ENCODE results near the gene CNDP1. TPM values are rescaled to one million over a fixed set of nuclear protein-coding genes. Genes with fewer than 3 reads are reported as not detected.

Gene CNDP1
- total RNA-seq, 1 donor from 2014 or later: 0.40 TPM

GRCh38 chr18:74546007-74546406, 11.7 kb downstream of the CNDP1 start:
- Mint-ChIP-seq H3K27ac (no peak overlapping the region), H3K9me3 (peaks cover 22% of the 10 kb centered on the region), H3K4me1 (peaks cover 25% of the 10 kb centered on the region), H3K4me3 (no peak overlapping the region), H3K36me3 (peaks cover 4% of the 10 kb centered on the region), H3K27me3 (ENCODE audit: low read depth) (peaks cover 2% of the 10 kb centered on the region)
- no peak for DNase-seq (ENCODE audit: low spot score in 2 of 2, unreplicated experiment in 2 of 2)
- no peak for TF ChIP-seq CTCF (IDR thresholded peaks at IDR 0.05; ENCODE audit: unreplicated experiment)

DNA sequence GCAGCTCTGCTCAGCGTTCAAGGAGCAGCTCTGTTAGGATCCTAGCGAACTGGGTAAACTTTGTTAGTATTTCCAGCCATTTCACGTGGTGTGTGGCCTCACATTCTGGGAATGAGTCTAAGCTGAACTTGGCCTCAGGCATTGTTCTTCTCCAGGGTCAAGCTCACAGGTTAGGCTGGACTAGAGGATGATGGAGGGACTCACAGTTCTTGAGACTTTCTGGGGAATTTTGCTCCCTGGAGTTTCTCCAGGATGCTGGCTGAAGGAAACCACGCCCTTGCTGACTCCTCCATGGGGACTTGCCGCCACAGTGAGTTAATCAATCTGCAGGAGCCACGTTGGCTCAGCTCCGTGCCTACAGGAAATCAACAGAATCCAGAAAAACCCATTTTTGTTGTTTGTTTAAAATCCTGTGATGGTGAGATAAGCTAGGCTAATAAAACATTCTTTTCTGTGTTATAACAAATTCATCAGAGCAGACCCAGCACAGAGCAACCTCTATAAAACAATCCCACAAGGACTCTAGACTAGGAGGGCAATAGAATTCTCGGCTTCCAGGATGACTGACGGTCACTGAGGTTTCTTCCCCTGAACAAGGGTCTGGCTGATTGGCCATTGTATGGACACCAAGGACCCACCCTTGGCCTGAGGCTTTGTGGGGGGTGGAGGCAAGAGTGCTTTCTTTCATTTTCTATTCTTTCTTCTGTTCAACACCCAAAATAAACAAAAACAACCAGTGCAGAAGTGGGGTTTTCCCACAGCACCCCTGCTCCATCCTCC, 12.6 kb downstream of the CNDP1 start:
- Mint-ChIP-seq H3K4me1 (peaks cover 18% of the 10 kb centered on the region), H3K27ac (peak overlapping the region; percentile 61), H3K27me3 (ENCODE audit: low read depth) (peaks cover 2% of the 10 kb centered on the region), H3K4me3 (no peak overlapping the region), H3K36me3 (peaks cover 4% of the 10 kb centered on the region), H3K9me3 (peaks cover 22% of the 10 kb centered on the region)
- TF ChIP-seq CTCF (IDR thresholded peaks at IDR 0.05; ENCODE audit: unreplicated experiment): no peak
- no peak for DNase-seq (ENCODE audit: low spot score in 2 of 2, unreplicated experiment in 2 of 2)

DNA sequence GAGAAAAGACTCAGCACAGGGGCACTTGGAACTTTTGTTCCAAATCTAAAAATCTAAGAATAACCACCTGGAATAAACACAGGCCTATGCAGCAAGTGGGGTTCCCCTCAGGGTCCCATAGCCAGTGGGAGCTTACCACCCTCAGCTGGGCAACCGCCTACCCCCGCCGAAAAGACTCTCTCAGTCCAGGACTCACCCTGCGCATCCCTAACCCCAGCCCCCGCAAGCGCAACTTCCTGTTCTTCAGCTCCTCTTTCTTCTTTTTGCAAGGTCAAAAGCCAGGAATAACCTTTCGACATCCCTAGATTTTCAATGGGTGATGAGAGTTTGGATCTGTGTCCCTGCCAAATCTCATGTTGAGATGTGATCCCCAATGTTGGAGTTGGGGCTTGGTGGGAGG, 13.6 kb downstream of the CNDP1 start:
- peaks cover 1% of the 10 kb centered on the region for H3K27me3 Mint-ChIP-seq (ENCODE audit: low read depth)
- H3K9me3 Mint-ChIP-seq: peaks cover 22% of the 10 kb centered on the region
- H3K36me3 Mint-ChIP-seq: peaks cover 4% of the 10 kb centered on the region
- DNase-seq (ENCODE audit: low spot score in 2 of 2, unreplicated experiment in 2 of 2): no peak
- no peak overlapping the region for H3K27ac Mint-ChIP-seq
- H3K4me1 Mint-ChIP-seq: peaks cover 9% of the 10 kb centered on the region
- no peak overlapping the region for H3K4me3 Mint-ChIP-seq
- no peak for TF ChIP-seq CTCF (IDR thresholded peaks at IDR 0.05; ENCODE audit: unreplicated experiment)

- peaks cover 22% of the 10 kb centered on the region for H3K9me3 Mint-ChIP-seq
- no peak overlapping the region for H3K4me3 Mint-ChIP-seq
- H3K36me3 Mint-ChIP-seq: peaks cover 4% of the 10 kb centered on the region
- DNase-seq (ENCODE audit: low spot score in 2 of 2, unreplicated experiment in 2 of 2): no peak
- H3K27ac Mint-ChIP-seq: no peak overlapping the region
- peaks cover 8% of the 10 kb centered on the region for H3K4me1 Mint-ChIP-seq
- no peak for TF ChIP-seq CTCF (IDR thresholded peaks at IDR 0.05; ENCODE audit: unreplicated experiment)
- peaks cover 17% of the 10 kb centered on the region for H3K27me3 Mint-ChIP-seq (ENCODE audit: low read depth)
These were observed 15.3 kb downstream of the CNDP1 start for GRCh38 chr18:74549591-74550104.

DNA sequence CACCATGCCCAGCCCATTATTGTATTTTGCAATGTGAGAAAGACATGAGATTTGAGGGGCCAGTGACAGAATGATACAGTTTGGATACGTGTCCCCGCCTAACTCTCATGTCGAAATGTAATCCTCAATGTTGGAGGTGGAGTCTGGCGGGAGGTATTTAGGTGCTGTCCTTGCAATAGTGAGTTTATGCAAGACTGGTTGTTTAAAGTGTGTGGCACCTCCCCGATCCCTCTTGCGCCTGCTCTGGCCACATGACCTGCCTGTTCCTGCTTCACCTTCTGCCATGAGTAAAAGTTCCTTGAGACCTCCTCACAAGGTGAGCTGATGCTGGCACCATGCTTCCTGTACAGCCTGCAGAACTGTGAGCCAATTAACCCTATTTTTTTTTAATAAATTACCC, 16.6 kb downstream of the CNDP1 start:
- no peak overlapping the region for H3K27ac Mint-ChIP-seq
- H3K36me3 Mint-ChIP-seq: peaks cover 4% of the 10 kb centered on the region
- no peak for TF ChIP-seq CTCF (IDR thresholded peaks at IDR 0.05; ENCODE audit: unreplicated experiment)
- no peak overlapping the region for H3K4me3 Mint-ChIP-seq
- H3K9me3 Mint-ChIP-seq: peaks cover 22% of the 10 kb centered on the region
- no peak for DNase-seq (ENCODE audit: low spot score in 2 of 2, unreplicated experiment in 2 of 2)
- peaks cover 27% of the 10 kb centered on the region for H3K27me3 Mint-ChIP-seq (ENCODE audit: low read depth)
- peaks cover 10% of the 10 kb centered on the region for H3K4me1 Mint-ChIP-seq
